Mesenteric fat pad (tissue), 1 donor: ENCODE results near the gene RABL3. TPM values are rescaled to one million over a fixed set of nuclear protein-coding genes. Genes with fewer than 3 reads are reported as not detected.
"Not testable (repeated sequence)": the region's sequence is repeated elsewhere in the genome, so short reads cannot be mapped to it uniquely, and the experiment has no call there.

ENCODE experiments used
- DNase-seq: peaks from one replicate; pipeline ENCODE4 v3.0.0-alpha.2; 2020; ENCODE audit warnings: low spot score
- total RNA-seq: library from RNA; stranded (reverse); fragmentation: NEBNext Ultra II Directional; extraction: Animal tissue kit (Norgen Biotek cat#: 25700); gene quantifications from one replicate; pipeline ENCODE4 v1.2.1, GENCODE V29; 2021
- donor health status: DM: yes; HTN: yes; CAD: no.

Gene RABL3
- total RNA-seq, 1 donor from 2014 or later: 29.6 TPM

DNA sequence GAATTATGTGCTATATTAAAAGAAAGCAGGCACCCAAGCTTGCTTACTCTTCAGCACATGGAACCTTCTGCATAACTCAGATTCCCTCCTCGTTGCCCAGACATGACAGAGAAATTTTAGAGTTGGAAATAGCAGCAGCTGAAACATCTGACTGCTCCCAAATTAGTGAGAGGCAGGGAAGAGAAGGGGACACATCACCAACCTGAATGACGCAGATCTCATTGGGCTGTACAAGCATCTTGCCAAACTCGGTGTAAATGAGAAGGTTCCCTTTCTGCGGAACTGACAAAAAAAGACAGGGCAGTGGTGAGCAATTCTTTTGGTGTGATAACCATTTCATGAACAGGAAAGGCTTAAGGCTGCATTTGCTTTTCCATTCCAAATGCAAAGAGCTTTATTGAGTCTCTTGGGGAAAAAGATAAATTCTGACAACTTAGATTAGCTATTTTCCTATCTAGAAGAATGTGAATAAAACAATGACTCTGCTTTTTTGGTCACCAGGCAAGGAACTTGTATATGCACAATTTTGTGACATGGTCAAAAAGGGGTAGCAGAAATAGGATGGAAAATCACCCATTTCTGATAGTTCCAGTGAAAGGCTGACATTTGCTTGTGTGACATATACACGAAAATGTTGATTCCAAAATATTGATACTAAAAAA lies 95.4 kb downstream of the RABL3 start:
- DNase-seq: no peak

DNA sequence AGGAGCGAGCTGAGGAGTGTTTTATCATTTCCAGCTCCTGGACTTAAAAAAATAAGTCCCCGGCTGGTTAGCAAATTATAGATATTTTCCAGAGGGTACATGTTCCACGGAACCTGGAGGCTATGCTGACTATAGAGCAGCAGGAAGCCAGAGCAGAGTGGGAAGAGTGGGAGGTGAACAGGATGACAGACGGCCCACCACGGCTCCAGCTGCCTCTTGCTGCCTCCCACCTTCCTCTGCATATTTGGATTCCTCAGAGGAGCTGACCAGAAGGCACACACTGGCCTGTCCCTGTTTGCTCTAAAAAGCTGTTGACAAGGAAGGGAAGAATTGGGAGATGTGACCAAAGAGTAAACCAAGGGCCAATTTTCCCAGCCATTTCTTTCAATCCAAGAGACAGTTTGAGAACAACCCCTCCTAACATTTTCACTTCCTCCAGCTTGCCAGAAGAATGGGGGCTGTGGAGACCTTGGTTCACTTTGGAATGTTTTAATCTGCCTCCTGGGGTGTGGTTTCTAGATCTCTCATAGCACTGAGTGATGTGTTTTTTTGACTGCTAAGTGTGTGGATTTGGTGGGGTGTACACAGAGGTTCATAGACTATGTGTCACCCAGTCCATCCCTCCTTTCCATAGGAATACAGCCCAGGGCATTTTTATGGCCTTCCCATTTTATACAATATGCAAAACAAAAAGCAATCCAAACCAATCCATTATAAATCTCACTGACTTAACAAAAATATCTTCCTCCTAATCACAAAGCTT lies 97.1 kb downstream of the RABL3 start:
- DNase-seq: no peak

DNA sequence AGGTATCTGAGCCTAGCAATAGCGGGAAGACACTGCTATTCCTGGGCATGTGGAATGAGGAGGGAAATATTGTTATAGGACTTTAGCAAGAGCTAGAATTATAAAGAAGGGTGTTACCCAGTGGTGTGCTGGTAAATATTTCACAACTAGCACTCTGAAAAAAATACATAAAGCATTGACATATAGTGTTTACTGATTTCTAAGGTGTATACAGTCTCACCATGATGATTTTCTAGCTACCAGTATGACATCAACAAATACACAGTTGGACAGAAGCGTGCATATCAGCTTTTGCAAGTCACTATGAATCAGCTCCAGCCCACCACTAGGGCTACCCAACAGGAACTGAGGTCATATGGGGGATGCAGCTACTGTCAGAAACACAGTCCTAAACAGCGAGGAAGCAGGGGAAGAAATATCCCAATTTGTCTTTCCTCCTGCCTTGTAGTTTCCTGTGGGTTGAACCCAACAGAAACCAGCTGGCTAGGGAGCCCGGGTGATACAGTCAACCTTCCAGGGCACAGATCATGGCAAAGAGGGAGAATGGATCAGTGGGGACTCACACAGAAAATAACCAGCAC lies 99.9 kb downstream of the RABL3 start:
- DNase-seq: no peak

DNA sequence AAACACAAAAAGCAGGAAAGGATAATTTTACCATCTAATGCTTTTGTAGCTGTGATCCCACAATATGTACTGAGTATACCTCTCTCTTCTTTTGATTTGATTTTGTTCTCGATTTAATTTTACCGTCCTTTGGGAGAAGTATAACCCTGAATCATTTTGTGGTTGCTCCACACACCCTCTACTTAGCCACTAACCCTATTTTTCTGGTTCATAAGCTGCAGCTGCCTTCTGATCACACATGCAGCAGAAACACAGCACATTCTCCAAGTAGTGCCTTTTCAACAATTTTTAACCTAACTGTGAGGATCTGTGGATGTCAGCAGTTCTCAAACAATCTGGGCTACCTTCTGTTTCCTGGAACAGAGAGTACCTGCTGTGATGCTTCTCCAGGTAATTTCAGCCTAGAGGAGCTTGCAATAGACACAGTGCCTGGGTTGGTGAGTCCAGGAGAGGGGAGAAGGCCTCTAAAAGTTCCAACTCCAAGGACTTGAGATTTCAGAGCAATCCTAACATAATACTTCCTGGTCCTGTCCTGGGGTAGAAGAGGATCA lies 100.5 kb downstream of the RABL3 start:
- no peak for DNase-seq

DNA sequence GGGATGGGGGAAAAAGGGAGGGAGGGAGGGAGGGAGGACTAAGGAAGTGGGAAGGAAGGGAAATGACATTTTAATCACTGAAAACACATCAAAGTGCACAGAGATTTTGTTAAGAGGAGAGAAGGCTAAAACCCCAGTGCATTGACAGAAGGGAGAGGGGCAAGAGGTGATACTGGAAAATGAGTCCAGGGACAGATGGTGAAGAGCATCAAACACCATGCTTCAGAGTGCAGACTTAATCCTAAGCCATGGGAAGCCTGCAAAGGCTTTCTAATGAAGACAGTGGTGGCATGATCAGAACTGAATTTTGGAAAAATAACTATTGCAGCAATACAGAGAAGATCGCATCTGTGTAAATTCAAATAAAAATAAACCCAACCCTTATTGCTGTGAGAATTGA lies 102.1 kb downstream of the RABL3 start:
- DNase-seq: no peak

DNA sequence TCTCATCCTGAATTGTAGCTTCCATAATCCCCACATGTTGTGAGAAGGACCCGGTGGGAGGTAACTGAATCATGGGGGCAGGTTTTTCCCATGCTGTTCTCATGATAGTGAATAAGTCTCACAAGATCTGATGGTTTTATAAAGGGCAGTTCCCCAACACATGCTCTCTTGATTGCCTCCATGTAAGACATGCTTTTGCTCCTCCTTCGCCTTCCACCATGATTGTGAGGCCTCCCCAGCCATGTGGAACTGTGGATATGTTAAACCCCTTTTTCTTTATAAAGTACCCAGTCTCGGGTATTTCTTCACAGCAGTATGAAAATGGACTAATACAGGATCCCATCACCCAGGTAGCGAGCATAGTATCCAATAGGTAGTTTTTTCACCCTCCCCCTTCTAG lies 103.5 kb downstream of the RABL3 start:
- not testable (repeated sequence) for DNase-seq

DNA sequence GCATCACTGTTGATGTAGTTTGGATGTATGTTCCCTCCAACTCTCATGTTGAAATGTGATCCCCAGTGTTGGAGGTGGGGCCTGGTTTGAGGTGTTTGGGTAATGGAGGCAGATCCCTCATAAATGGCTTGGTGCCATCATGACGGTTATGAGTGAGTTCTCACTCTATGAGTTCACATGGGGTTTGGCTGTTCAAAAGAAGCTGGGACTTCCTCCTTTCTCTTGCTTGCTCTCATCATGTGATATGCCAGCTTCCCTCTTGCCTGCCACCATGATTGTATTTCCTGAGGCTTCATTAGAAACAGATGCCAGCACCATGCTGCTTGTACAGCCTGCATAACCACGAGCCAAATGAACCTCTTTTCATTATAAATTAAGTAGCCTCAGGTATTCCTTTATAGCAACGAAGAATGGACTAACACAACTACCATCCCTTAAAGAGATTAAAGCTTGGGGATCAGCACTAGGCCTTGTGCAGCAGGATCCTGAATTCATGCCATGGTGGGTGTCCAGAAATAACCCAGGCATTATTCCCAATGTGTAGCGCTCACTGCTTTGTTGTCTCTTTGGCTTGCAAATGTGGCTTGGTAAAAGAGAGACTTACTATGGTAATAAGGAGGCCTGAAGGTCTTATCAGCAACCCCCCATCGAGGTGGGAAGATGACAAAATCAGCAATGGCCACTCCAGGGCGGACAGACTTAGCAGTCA lies 104.3 kb downstream of the RABL3 start:
- no peak for DNase-seq

DNA sequence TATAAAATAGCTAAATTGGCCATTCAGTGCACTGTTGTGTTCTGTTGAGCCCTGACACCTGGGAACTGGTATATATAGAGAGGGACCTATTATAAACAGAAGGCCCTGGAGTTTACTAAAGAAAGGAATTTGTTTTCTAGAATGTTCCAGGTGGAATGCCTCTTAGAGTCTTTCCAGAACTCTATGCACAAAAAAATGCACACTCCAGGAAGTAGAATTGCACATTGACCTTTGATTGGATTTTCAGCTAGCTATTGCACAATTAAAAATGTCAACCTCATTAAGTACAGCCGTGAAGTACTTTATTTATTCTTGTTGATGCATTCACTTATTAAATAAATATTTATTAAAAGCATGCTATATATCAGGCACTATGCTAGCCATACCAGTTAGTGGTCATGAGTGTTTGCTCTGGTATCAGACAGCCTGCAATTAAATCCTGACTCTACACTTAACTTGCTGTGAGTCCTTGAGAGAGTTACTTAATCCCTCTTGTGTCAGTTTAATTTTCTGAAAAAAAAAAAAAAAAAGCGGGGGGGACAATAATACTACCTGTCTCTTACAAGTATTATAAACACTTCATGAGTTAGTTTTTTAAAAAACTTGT lies 105.4 kb downstream of the RABL3 start:
- DNase-seq: no peak

Other genes with a start within 250 kb of the RABL3 start
- gene NDUFB4, start 146.2 kb downstream of the RABL3 start, total RNA-seq: 122 TPM
- 0.80 TPM for gene HGD, start 60.3 kb downstream of the RABL3 start, total RNA-seq
- gene GTF2E1, start 228 bp upstream of the RABL3 start, total RNA-seq: 12.8 TPM
- not detected for gene STXBP5L, start 165.7 kb upstream of the RABL3 start, total RNA-seq